ENCODE measurements around the gene ATRNL1.
A peak's percentile ranks its signal among the peaks of the same experiment; 100 is the strongest.

ATRNL1 gene

GRCh38 chr10:115107830-115108229 is 14.7 kb downstream of the ATRNL1 start:
- Histone ChIP-seq H3K79me2 (no peaks in the 10 kb centered on the region), H3K9me3 (ENCODE audit: control insufficient read depth, low read length) (no peaks in the 10 kb centered on the region), H3K4me2 (ENCODE audit: low read length) (no peak overlapping the region), H3K4me1 (no peaks in the 10 kb centered on the region), H3K27me3 (ENCODE audit: control insufficient read depth, insufficient read depth, low read length) (no peaks in the 10 kb centered on the region), H3K4me3 (ENCODE audit: low read depth, low read length) (no peak overlapping the region), H3K36me3 (ENCODE audit: control insufficient read depth, insufficient read depth, low read length) (no peaks in the 10 kb centered on the region), H2AFZ (no peak overlapping the region), H3K9ac (no peak overlapping the region), H3K27ac (no peak overlapping the region)
- no peak for TF ChIP-seq CTCF (IDR thresholded peaks at IDR 0.05)

- H3K9me3 ChIP-seq (ENCODE audit: control insufficient read depth, low read length) = no peaks in the 10 kb centered on the region
- TF ChIP-seq CTCF (IDR thresholded peaks at IDR 0.05) = no peak
- no peaks in the 10 kb centered on the region for H3K4me1 ChIP-seq
- H3K9ac ChIP-seq = no peak overlapping the region
- no peaks in the 10 kb centered on the region for H3K36me3 ChIP-seq (ENCODE audit: control insufficient read depth, insufficient read depth, low read length)
- no peak overlapping the region for H3K4me2 ChIP-seq (ENCODE audit: low read length)
- no peak overlapping the region for H2AFZ ChIP-seq
- no peak overlapping the region for H3K27ac ChIP-seq
- no peaks in the 10 kb centered on the region for H3K79me2 ChIP-seq
- no peak overlapping the region for H3K4me3 ChIP-seq (ENCODE audit: low read depth, low read length)
- H3K27me3 ChIP-seq (ENCODE audit: control insufficient read depth, insufficient read depth, low read length) = no peaks in the 10 kb centered on the region
These were observed 24.1 kb downstream of the ATRNL1 start for GRCh38 chr10:115117301-115117700.

- H3K9ac ChIP-seq = no peak overlapping the region
- H2AFZ ChIP-seq = no peak overlapping the region
- no peaks in the 10 kb centered on the region for H3K9me3 ChIP-seq (ENCODE audit: control insufficient read depth, low read length)
- no peaks in the 10 kb centered on the region for H3K36me3 ChIP-seq (ENCODE audit: control insufficient read depth, insufficient read depth, low read length)
- H3K4me2 ChIP-seq (ENCODE audit: low read length) = no peak overlapping the region
- no peaks in the 10 kb centered on the region for H3K4me1 ChIP-seq
- H3K27ac ChIP-seq = no peak overlapping the region
- H3K4me3 ChIP-seq (ENCODE audit: low read depth, low read length) = no peak overlapping the region
- no peaks in the 10 kb centered on the region for H3K79me2 ChIP-seq
- TF ChIP-seq CTCF (IDR thresholded peaks at IDR 0.05) = no peak
- H3K27me3 ChIP-seq (ENCODE audit: control insufficient read depth, insufficient read depth, low read length) = no peaks in the 10 kb centered on the region
These were observed 25.2 kb downstream of the ATRNL1 start for GRCh38 chr10:115118346-115118745.

GRCh38 chr10:115125505-115125904 is 32.3 kb downstream of the ATRNL1 start:
- no peak for TF ChIP-seq CTCF (IDR thresholded peaks at IDR 0.05)
- no peaks in the 10 kb centered on the region for H3K27me3 ChIP-seq (ENCODE audit: control insufficient read depth, insufficient read depth, low read length)
- no peak overlapping the region for H2AFZ ChIP-seq
- H3K27ac ChIP-seq = no peak overlapping the region
- no peak overlapping the region for H3K4me2 ChIP-seq (ENCODE audit: low read length)
- H3K4me1 ChIP-seq = no peaks in the 10 kb centered on the region
- no peaks in the 10 kb centered on the region for H3K79me2 ChIP-seq
- no peaks in the 10 kb centered on the region for H3K36me3 ChIP-seq (ENCODE audit: control insufficient read depth, insufficient read depth, low read length)
- no peak overlapping the region for H3K9ac ChIP-seq
- H3K9me3 ChIP-seq (ENCODE audit: control insufficient read depth, low read length) = no peaks in the 10 kb centered on the region
- no peak overlapping the region for H3K4me3 ChIP-seq (ENCODE audit: low read depth, low read length)

GRCh38 chr10:115129752-115130151 is 36.6 kb downstream of the ATRNL1 start:
- Histone ChIP-seq H3K4me1 (no peaks in the 10 kb centered on the region), H3K4me2 (ENCODE audit: low read length) (no peak overlapping the region), H3K36me3 (ENCODE audit: control insufficient read depth, insufficient read depth, low read length) (no peaks in the 10 kb centered on the region), H3K9me3 (ENCODE audit: control insufficient read depth, low read length) (no peaks in the 10 kb centered on the region), H3K27ac (no peak overlapping the region), H3K79me2 (no peaks in the 10 kb centered on the region), H3K27me3 (ENCODE audit: control insufficient read depth, insufficient read depth, low read length) (no peaks in the 10 kb centered on the region), H3K4me3 (ENCODE audit: low read depth, low read length) (no peak overlapping the region), H2AFZ (no peak overlapping the region), H3K9ac (no peak overlapping the region)
- TF ChIP-seq CTCF (IDR thresholded peaks at IDR 0.05) = peak; percentile 25

Data from parathyroid adenoma (tissue), 2 donors.